OCI-LY7 (cell line): ENCODE results near the gene SH3BGR.
"Not testable (repeated sequence)": the region's sequence is repeated elsewhere in the genome, so short reads cannot be mapped to it uniquely, and the experiment has no call there.

Experiments used
- EZH2phosphoT487 ChIP-seq: fragments of 200-600 bp; sonication (generic); IDR thresholded peaks from 2 replicates; pipeline ENCODE4 v1.6.1; 2018; ENCODE audit warnings: low read depth, borderline replicate concordance, mild to moderate bottlenecking, mixed run types, antibody characterized with exemption, low read length, moderate library complexity, mixed read lengths
- TF ChIP-seq, protein P1 (sequence below): fragments of 200-600 bp; sonication (generic); conservative IDR thresholded peaks from 2 replicates; pipeline ENCODE4 v1.5.1; 2014; ENCODE audit warnings: mild to moderate bottlenecking, antibody characterized with exemption, low read length, moderate library complexity, mixed read lengths

DNA sequence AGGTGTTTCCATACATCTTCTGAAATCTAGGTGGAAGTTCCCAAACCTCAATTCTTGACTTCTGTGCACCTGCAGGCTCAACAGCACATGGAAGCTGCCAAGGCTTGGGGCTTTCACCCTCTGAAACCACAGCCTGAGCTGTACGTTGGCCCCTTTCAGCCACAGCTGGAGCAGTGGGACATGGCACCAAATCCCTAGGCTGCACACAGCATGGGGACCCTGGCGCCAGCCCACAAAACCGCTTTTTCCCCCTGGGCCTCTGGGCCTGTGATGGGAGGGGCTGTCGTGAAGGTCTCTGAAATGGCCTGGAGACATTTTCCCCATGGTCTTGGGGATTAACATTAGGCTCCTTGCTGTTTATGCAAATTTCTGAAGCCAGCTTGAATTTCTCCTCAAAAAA lies 88.6 kb downstream of the SH3BGR start:
- TF ChIP-seq, protein P1, sequence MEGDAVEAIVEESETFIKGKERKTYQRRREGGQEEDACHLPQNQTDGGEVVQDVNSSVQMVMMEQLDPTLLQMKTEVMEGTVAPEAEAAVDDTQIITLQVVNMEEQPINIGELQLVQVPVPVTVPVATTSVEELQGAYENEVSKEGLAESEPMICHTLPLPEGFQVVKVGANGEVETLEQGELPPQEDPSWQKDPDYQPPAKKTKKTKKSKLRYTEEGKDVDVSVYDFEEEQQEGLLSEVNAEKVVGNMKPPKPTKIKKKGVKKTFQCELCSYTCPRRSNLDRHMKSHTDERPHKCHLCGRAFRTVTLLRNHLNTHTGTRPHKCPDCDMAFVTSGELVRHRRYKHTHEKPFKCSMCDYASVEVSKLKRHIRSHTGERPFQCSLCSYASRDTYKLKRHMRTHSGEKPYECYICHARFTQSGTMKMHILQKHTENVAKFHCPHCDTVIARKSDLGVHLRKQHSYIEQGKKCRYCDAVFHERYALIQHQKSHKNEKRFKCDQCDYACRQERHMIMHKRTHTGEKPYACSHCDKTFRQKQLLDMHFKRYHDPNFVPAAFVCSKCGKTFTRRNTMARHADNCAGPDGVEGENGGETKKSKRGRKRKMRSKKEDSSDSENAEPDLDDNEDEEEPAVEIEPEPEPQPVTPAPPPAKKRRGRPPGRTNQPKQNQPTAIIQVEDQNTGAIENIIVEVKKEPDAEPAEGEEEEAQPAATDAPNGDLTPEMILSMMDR = not testable (repeated sequence)
- not testable (repeated sequence) for TF ChIP-seq EZH2phosphoT487
